Measurements from ENCODE around the gene LRRN2. TPM values are rescaled to one million over a fixed set of nuclear protein-coding genes. Genes with fewer than 3 reads are reported as not detected.

Gene LRRN2
- total and polyA plus RNA-seq, 2 experiments from 2014 or later: 0.74 to 2.6 TPM

DNA sequence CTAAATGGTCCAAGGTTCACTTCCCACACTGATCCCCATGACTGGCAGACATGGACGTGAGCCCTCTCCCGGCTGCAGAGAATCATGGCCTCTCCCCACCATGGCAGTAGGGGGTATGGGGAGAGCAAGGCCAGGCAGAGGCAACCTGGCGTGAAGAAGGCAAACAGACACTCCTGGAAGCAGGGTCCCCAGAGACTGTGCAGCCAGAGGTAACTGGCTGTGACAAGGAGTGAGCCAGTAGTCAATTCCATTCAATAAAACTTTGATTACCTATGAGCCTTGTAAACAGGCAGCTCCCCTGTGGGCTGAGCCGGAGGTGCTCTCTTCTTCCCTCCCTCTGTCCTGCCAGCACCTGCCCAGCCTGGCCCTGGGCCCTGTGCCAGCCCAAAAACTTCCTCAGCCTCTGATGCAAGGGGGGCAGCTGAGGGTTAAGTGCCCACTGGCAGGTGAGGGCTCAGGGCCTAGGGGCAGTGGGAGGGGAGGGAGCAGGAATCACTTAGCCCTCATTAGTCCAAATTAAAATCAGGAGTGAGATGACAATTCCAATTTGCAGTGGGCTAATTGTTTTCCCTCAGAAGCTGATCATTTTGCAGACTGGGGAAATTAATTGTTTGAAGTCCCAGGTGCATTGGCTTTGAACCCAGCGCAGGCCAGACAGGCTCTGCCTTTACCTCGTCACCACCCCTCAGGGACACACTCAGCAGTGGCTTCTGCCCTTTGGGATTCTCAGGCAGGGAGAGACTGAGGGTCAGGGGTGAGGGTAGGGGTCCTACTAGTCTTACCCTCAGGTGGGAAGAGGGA, 35.6 kb downstream of the LRRN2 start:
- Histone ChIP-seq H3K9me2 (ENCODE audit: insufficient read depth) (no peaks in the 10 kb centered on the region; the same call in 1 of the 2 replicates), H3K36me3 (ENCODE audit: insufficient read depth) (no peaks in the 10 kb centered on the region), H3K27me3 (ENCODE audit: insufficient read depth) (peaks cover 12% of the 10 kb centered on the region), H3K27ac (ENCODE audit: low read depth) (no peak overlapping the region), H3K4me2 (no peak overlapping the region), H3K79me2 (replicated peaks; ENCODE audit: insufficient read depth) (no peaks in the 10 kb centered on the region), H4K20me1 (replicated peaks; ENCODE audit: insufficient read depth) (no peaks in the 10 kb centered on the region), H3F3A (replicated peaks; ENCODE audit: low read depth) (peaks cover 6% of the 10 kb centered on the region; the same call in 1 of the 2 replicates), H3K4me1 (ENCODE audit: insufficient read depth) (peaks cover 37% of the 10 kb centered on the region), H2AFZ (no peak overlapping the region), H3K4me3 (no peak overlapping the region)
- DNase-seq (ENCODE audit: low spot score) (no peak), ATAC-seq (no peak)
- H3K9me3 Mint-ChIP-seq: no peaks in the 10 kb centered on the region
- H3K36me3 Mint-ChIP-seq (ENCODE audit: low read depth): no peaks in the 10 kb centered on the region
- peaks cover 52% of the 10 kb centered on the region for H3K4me1 Mint-ChIP-seq
- no peak overlapping the region for H3K27ac Mint-ChIP-seq
- no peak overlapping the region for H3K4me3 Mint-ChIP-seq
- no peak for TF ChIP-seq NANOG (IDR thresholded peaks at IDR 0.05; ENCODE audit: borderline replicate concordance)
- TF ChIP-seq STAT1 (IDR thresholded peaks at IDR 0.05; ENCODE audit: unreplicated experiment): no peak
- no peak for TF ChIP-seq EZH2 (IDR thresholded peaks at IDR 0.05; ENCODE audit: low read depth, unreplicated experiment)
- no peak for TF ChIP-seq JUNB (IDR thresholded peaks at IDR 0.05; ENCODE audit: unreplicated experiment)
- TF ChIP-seq, protein P1, sequence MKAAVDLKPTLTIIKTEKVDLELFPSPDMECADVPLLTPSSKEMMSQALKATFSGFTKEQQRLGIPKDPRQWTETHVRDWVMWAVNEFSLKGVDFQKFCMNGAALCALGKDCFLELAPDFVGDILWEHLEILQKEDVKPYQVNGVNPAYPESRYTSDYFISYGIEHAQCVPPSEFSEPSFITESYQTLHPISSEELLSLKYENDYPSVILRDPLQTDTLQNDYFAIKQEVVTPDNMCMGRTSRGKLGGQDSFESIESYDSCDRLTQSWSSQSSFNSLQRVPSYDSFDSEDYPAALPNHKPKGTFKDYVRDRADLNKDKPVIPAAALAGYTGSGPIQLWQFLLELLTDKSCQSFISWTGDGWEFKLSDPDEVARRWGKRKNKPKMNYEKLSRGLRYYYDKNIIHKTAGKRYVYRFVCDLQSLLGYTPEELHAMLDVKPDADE (IDR thresholded peaks at IDR 0.05): no peak
- TF ChIP-seq CREB1 (CRISPR knock-in tag; IDR thresholded peaks at IDR 0.05; ENCODE audit: low read depth): no peak
- no peak for TF ChIP-seq POLR2AphosphoS5 (IDR thresholded peaks at IDR 0.05; ENCODE audit: low read depth)
- TF ChIP-seq EZH2phosphoT487 (IDR thresholded peaks at IDR 0.05; ENCODE audit: unreplicated experiment): no peak
- TF ChIP-seq, protein P2, sequence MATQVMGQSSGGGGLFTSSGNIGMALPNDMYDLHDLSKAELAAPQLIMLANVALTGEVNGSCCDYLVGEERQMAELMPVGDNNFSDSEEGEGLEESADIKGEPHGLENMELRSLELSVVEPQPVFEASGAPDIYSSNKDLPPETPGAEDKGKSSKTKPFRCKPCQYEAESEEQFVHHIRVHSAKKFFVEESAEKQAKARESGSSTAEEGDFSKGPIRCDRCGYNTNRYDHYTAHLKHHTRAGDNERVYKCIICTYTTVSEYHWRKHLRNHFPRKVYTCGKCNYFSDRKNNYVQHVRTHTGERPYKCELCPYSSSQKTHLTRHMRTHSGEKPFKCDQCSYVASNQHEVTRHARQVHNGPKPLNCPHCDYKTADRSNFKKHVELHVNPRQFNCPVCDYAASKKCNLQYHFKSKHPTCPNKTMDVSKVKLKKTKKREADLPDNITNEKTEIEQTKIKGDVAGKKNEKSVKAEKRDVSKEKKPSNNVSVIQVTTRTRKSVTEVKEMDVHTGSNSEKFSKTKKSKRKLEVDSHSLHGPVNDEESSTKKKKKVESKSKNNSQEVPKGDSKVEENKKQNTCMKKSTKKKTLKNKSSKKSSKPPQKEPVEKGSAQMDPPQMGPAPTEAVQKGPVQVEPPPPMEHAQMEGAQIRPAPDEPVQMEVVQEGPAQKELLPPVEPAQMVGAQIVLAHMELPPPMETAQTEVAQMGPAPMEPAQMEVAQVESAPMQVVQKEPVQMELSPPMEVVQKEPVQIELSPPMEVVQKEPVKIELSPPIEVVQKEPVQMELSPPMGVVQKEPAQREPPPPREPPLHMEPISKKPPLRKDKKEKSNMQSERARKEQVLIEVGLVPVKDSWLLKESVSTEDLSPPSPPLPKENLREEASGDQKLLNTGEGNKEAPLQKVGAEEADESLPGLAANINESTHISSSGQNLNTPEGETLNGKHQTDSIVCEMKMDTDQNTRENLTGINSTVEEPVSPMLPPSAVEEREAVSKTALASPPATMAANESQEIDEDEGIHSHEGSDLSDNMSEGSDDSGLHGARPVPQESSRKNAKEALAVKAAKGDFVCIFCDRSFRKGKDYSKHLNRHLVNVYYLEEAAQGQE (IDR thresholded peaks at IDR 0.05; ENCODE audit: unreplicated experiment): no peak
- no peak for TF ChIP-seq ZNF331 (CRISPR knock-in tag; IDR thresholded peaks at IDR 0.05; ENCODE audit: low read depth)
- no peak for TF ChIP-seq ZNF114 (CRISPR knock-in tag; IDR thresholded peaks at IDR 0.05)
- TF ChIP-seq, protein P3, sequence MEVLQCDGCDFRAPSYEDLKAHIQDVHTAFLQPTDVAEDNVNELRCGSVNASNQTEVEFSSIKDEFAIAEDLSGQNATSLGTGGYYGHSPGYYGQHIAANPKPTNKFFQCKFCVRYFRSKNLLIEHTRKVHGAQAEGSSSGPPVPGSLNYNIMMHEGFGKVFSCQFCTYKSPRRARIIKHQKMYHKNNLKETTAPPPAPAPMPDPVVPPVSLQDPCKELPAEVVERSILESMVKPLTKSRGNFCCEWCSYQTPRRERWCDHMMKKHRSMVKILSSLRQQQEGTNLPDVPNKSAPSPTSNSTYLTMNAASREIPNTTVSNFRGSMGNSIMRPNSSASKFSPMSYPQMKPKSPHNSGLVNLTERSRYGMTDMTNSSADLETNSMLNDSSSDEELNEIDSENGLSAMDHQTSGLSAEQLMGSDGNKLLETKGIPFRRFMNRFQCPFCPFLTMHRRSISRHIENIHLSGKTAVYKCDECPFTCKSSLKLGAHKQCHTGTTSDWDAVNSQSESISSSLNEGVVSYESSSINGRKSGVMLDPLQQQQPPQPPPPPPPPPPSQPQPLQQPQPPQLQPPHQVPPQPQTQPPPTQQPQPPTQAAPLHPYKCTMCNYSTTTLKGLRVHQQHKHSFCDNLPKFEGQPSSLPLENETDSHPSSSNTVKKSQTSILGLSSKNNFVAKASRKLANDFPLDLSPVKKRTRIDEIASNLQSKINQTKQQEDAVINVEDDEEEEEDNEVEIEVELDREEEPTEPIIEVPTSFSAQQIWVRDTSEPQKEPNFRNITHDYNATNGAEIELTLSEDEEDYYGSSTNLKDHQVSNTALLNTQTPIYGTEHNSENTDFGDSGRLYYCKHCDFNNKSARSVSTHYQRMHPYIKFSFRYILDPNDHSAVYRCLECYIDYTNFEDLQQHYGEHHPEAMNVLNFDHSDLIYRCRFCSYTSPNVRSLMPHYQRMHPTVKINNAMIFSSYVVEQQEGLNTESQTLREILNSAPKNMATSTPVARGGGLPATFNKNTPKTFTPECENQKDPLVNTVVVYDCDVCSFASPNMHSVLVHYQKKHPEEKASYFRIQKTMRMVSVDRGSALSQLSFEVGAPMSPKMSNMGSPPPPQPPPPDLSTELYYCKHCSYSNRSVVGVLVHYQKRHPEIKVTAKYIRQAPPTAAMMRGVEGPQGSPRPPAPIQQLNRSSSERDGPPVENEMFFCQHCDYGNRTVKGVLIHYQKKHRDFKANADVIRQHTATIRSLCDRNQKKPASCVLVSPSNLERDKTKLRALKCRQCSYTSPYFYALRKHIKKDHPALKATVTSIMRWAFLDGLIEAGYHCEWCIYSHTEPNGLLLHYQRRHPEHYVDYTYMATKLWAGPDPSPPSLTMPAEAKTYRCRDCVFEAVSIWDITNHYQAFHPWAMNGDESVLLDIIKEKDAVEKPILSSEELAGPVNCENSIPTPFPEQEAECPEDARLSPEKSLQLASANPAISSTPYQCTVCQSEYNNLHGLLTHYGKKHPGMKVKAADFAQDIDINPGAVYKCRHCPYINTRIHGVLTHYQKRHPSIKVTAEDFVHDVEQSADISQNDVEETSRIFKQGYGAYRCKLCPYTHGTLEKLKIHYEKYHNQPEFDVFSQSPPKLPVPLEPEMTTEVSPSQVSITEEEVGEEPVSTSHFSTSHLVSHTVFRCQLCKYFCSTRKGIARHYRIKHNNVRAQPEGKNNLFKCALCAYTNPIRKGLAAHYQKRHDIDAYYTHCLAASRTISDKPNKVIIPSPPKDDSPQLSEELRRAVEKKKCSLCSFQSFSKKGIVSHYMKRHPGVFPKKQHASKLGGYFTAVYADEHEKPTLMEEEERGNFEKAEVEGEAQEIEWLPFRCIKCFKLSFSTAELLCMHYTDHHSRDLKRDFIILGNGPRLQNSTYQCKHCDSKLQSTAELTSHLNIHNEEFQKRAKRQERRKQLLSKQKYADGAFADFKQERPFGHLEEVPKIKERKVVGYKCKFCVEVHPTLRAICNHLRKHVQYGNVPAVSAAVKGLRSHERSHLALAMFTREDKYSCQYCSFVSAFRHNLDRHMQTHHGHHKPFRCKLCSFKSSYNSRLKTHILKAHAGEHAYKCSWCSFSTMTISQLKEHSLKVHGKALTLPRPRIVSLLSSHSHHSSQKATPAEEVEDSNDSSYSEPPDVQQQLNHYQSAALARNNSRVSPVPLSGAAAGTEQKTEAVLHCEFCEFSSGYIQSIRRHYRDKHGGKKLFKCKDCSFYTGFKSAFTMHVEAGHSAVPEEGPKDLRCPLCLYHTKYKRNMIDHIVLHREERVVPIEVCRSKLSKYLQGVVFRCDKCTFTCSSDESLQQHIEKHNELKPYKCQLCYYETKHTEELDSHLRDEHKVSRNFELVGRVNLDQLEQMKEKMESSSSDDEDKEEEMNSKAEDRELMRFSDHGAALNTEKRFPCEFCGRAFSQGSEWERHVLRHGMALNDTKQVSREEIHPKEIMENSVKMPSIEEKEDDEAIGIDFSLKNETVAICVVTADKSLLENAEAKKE (CRISPR knock-in tag; IDR thresholded peaks at IDR 0.05): no peak
- TF ChIP-seq, protein P4, sequence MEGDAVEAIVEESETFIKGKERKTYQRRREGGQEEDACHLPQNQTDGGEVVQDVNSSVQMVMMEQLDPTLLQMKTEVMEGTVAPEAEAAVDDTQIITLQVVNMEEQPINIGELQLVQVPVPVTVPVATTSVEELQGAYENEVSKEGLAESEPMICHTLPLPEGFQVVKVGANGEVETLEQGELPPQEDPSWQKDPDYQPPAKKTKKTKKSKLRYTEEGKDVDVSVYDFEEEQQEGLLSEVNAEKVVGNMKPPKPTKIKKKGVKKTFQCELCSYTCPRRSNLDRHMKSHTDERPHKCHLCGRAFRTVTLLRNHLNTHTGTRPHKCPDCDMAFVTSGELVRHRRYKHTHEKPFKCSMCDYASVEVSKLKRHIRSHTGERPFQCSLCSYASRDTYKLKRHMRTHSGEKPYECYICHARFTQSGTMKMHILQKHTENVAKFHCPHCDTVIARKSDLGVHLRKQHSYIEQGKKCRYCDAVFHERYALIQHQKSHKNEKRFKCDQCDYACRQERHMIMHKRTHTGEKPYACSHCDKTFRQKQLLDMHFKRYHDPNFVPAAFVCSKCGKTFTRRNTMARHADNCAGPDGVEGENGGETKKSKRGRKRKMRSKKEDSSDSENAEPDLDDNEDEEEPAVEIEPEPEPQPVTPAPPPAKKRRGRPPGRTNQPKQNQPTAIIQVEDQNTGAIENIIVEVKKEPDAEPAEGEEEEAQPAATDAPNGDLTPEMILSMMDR (conservative IDR thresholded peaks at IDR 0.05; ENCODE audit: low read depth in 2 of 2): no peak
- peaks cover 10% of the 10 kb centered on the region for H3K27me3 Mint-ChIP-seq (ENCODE audit: insufficient read depth, low read depth, poor library complexity)

Data from GM23338 (cell line).